D721Med (cell line): ENCODE results near the gene CDON.

ENCODE experiments used
- DNase-seq: peaks from one replicate; pipeline ENCODE4 v3.0.0; 2011; ENCODE audit warnings: low spot score; ENCODE audit not compliant: insufficient read length
- FAIRE-seq: peaks from 2 replicates; lab custom pipeline; 2011; peaks lifted over from hg19 to GRCh38; lab: Jason Lieb, UNC
- TF ChIP-seq, protein P1 (sequence below): IDR thresholded peaks from 2 replicates; pipeline ENCODE4 v1.5.1; 2012; ENCODE audit warnings: mild to moderate bottlenecking, control low read depth; ENCODE audit not compliant: insufficient read depth; ENCODE audit errors: missing control alignments

The CDON gene

DNA sequence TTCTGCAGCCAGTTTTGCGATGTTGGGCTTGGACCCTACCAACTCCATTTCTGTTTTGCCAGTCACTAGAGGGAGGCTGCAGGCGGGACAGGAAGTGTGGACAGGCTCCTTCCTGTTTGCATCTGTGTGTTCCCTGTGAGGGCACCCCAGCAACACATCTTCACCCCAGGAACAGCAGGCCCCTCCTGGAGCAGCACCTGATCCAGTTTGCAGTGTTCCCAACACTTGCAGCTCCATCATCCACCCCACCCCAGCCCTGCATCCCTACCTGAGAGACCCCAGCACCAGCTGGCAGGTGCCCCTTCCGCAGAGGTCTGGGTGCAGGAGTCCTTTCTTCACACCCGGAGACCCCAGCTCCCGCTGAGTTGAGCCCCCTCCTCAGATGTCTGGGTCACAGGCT is 124.2 kb downstream of the CDON start:
- TF ChIP-seq, protein P1, sequence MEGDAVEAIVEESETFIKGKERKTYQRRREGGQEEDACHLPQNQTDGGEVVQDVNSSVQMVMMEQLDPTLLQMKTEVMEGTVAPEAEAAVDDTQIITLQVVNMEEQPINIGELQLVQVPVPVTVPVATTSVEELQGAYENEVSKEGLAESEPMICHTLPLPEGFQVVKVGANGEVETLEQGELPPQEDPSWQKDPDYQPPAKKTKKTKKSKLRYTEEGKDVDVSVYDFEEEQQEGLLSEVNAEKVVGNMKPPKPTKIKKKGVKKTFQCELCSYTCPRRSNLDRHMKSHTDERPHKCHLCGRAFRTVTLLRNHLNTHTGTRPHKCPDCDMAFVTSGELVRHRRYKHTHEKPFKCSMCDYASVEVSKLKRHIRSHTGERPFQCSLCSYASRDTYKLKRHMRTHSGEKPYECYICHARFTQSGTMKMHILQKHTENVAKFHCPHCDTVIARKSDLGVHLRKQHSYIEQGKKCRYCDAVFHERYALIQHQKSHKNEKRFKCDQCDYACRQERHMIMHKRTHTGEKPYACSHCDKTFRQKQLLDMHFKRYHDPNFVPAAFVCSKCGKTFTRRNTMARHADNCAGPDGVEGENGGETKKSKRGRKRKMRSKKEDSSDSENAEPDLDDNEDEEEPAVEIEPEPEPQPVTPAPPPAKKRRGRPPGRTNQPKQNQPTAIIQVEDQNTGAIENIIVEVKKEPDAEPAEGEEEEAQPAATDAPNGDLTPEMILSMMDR = no peak
- FAIRE-seq = no peak
- DNase-seq = no peak

DNA sequence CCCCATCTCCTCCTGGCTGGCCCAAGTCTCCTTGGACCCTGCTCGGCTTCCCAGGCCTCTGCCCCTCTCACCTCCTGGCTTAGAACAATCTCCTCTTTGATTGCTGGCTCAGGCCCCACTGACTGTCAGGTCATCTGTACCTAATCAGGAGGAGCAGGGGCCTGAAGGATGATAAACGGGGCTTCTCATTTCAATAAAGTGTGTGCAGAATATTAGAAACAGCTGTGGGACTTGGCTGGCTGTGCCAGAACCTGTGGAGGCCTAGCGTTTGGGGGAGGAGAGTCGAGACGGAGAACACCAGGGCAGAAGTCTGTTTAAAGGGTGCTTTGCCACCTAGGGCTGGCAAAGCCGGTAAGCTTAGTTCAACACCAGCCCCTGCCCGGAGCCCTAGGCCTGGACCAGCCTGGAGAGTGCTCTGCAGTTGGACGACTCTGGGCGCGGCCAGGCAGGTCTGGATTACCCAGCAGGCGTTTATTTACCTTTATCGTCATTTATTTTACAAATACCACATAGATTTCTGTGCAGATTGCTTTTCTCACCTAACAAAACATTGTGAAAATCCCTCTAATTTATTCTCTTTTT is 127.0 kb downstream of the CDON start:
- DNase-seq (no peak), FAIRE-seq (no peak)
- TF ChIP-seq, protein P1 = no peak

GRCh38 chr11:125935056-125935455 is 127.6 kb downstream of the CDON start:
- FAIRE-seq (no peak), DNase-seq (no peak)
- TF ChIP-seq, protein P1 = no peak

DNA sequence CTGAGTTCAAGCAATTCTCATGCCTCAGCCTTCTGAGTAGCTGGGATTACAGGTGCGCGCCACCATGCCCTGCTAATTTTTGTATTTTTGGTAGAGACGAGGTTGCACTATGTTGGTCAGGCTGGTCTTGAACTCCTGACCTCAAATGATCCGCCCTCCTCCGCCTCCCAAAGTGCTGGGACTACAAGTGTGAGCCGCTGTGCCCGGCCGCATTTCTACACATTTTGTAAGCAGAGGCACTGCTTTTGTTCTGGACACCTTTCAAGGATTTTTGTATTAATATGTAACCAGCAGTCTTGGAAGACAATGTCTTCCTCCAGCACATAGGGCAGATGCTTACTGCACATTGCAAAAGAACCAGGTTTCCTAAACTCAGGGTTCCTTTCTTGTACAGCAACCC is 128.2 kb downstream of the CDON start:
- TF ChIP-seq, protein P1 = no peak
- DNase-seq (no peak), FAIRE-seq (no peak)

- no peak for DNase-seq
- FAIRE-seq = no peak
- TF ChIP-seq, protein P1 = no peak
These were observed 129.4 kb downstream of the CDON start for GRCh38 chr11:125933030-125933813.

DNA sequence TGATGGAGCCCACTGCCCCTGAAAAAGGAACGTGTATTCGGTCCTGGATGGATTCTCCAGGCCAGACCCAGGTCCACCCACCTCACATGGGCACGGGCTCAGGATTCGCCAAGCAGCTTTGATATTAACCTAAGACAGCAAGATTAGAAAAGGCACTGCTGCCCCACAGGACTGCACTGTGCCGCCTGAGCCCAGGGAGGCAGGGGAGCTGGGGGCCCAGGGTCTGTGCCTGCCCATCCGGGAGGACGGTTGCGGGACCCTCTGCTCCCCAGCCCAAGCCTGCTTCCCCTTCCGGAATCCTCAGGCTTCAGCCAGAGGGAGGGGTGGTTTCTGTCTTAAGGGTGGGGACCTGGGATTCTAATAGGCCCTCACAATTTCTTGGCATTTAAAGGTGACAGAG is 130.4 kb downstream of the CDON start:
- TF ChIP-seq, protein P1 = no peak
- no peak for DNase-seq
- FAIRE-seq = no peak

DNA sequence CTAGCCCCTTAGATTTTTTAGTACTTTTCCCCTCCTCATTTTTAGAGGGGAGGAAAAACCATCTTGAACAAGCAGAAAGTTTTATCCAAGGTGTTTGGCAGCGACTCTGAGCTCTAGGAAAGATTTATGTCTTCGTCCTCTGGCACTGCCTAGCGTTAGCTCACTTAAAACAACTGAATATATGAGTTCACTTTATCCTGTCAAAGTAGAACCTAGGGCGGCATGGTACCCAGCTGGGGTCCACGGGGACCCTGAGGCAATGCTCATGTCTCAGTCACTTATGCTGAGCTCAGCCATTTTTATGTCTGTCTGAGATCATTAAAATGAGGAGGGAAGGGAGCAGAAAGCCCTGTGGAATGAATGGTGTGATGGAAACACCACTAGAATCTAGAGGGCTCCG is 131.0 kb downstream of the CDON start:
- TF ChIP-seq, protein P1 = no peak
- DNase-seq (no peak), FAIRE-seq (no peak)
